ENCODE data around the gene RPTOR. TPM values are rescaled to one million over a fixed set of nuclear protein-coding genes. Genes with fewer than 3 reads are reported as not detected.

Gene RPTOR
- total and polyA plus RNA-seq, 4 donors: 12.4 to 46.1 (median 29.7) TPM

- TF ChIP-seq, protein P1, sequence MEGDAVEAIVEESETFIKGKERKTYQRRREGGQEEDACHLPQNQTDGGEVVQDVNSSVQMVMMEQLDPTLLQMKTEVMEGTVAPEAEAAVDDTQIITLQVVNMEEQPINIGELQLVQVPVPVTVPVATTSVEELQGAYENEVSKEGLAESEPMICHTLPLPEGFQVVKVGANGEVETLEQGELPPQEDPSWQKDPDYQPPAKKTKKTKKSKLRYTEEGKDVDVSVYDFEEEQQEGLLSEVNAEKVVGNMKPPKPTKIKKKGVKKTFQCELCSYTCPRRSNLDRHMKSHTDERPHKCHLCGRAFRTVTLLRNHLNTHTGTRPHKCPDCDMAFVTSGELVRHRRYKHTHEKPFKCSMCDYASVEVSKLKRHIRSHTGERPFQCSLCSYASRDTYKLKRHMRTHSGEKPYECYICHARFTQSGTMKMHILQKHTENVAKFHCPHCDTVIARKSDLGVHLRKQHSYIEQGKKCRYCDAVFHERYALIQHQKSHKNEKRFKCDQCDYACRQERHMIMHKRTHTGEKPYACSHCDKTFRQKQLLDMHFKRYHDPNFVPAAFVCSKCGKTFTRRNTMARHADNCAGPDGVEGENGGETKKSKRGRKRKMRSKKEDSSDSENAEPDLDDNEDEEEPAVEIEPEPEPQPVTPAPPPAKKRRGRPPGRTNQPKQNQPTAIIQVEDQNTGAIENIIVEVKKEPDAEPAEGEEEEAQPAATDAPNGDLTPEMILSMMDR (IDR thresholded peaks at IDR 0.05; ENCODE audit: control extremely low read depth, extremely low read depth): no peak
- DNase-seq (no peak), ATAC-seq (ENCODE audit: insufficient read depth, low FRiP score) (no peak)
- Histone ChIP-seq H3K4me1 (ENCODE audit: control insufficient read depth in 5 of 5, insufficient read depth in 5 of 5, low read length in 5 of 5) (peaks cover 0 to 3% (median 0%) of the 10 kb centered on the region in 5 donors), H3K27ac (ENCODE audit: low read depth in 1 of 2, low read length in 1 of 2) (no peak overlapping the region), H3K27me3 (ENCODE audit: control insufficient read depth in 3 of 3, insufficient read depth in 3 of 3, low read length in 2 of 3) (no peaks in the 10 kb centered on the region), H3K9ac (ENCODE audit: insufficient read depth in 1 of 2, low read length in 2 of 2) (no peak overlapping the region), H3K36me3 (ENCODE audit: control insufficient read depth in 4 of 4, insufficient read depth in 4 of 4, low read length in 4 of 4) (peaks cover 0 to 4% (median 0%) of the 10 kb centered on the region in 4 donors), H3K4me3 (no peak overlapping the region), H3K9me3 (ENCODE audit: control insufficient read depth in 4 of 4, insufficient read depth in 3 of 4, low read length in 3 of 4) (no peaks in the 10 kb centered on the region)
- WGBS, 2 donors: 98% methylated on average over 7 of the region's 7 CpGs
Observed at GRCh38 chr17:80555266-80555665, 10.6 kb downstream of the RPTOR start.

- DNase-seq: no peak
- Histone ChIP-seq H3K27me3 (ENCODE audit: control insufficient read depth in 3 of 3, insufficient read depth in 3 of 3, low read length in 2 of 3) (no peaks in the 10 kb centered on the region), H3K4me1 (ENCODE audit: control insufficient read depth in 5 of 5, insufficient read depth in 5 of 5, low read length in 5 of 5) (peaks cover 0 to 3% (median 0%) of the 10 kb centered on the region in 5 donors), H3K4me3 (no peak overlapping the region), H3K9me3 (ENCODE audit: control insufficient read depth in 4 of 4, insufficient read depth in 3 of 4, low read length in 3 of 4) (no peaks in the 10 kb centered on the region), H3K27ac (ENCODE audit: low read depth in 1 of 2, low read length in 1 of 2) (no peak overlapping the region), H3K9ac (ENCODE audit: insufficient read depth in 1 of 2, low read length in 2 of 2) (no peak overlapping the region), H3K36me3 (ENCODE audit: control insufficient read depth in 4 of 4, insufficient read depth in 4 of 4, low read length in 4 of 4) (peaks cover 0 to 2% (median 0%) of the 10 kb centered on the region in 4 donors)
- no peak for ATAC-seq (ENCODE audit: insufficient read depth, low FRiP score)
- WGBS, 2 donors: 77 to 88% methylated on average over 6 of the region's 6 CpGs
- TF ChIP-seq, protein P1 (IDR thresholded peaks at IDR 0.05; ENCODE audit: control extremely low read depth, extremely low read depth): no peak
Observed at GRCh38 chr17:80558046-80558445, 13.4 kb downstream of the RPTOR start.

- Histone ChIP-seq H3K9ac (ENCODE audit: insufficient read depth in 1 of 2, low read length in 2 of 2) (no peak overlapping the region), H3K36me3 (ENCODE audit: control insufficient read depth in 4 of 4, insufficient read depth in 4 of 4, low read length in 4 of 4) (no peaks in the 10 kb centered on the region), H3K4me3 (no peak overlapping the region), H3K9me3 (ENCODE audit: control insufficient read depth in 4 of 4, insufficient read depth in 3 of 4, low read length in 3 of 4) (no peaks in the 10 kb centered on the region), H3K27ac (ENCODE audit: low read depth in 1 of 2, low read length in 1 of 2) (no peak overlapping the region), H3K4me1 (ENCODE audit: control insufficient read depth in 5 of 5, insufficient read depth in 5 of 5, low read length in 5 of 5) (peaks cover 0 to 5% (median 0%) of the 10 kb centered on the region in 5 donors), H3K27me3 (ENCODE audit: control insufficient read depth in 3 of 3, insufficient read depth in 3 of 3, low read length in 2 of 3) (no peaks in the 10 kb centered on the region)
- ATAC-seq (ENCODE audit: insufficient read depth, low FRiP score) (no peak), DNase-seq (no peak)
- TF ChIP-seq, protein P1 (IDR thresholded peaks at IDR 0.05; ENCODE audit: control extremely low read depth, extremely low read depth): no peak
- WGBS, 2 donors: 44 to 72% methylated on average over 6 of the region's 6 CpGs
Observed at GRCh38 chr17:80559825-80560251, 15.2 kb downstream of the RPTOR start.

- Histone ChIP-seq H3K27me3 (ENCODE audit: control insufficient read depth in 3 of 3, insufficient read depth in 3 of 3, low read length in 2 of 3) (no peaks in the 10 kb centered on the region), H3K36me3 (ENCODE audit: control insufficient read depth in 4 of 4, insufficient read depth in 4 of 4, low read length in 4 of 4) (no peaks in the 10 kb centered on the region), H3K4me1 (ENCODE audit: control insufficient read depth in 5 of 5, insufficient read depth in 5 of 5, low read length in 5 of 5) (peaks cover 0 to 5% (median 3%) of the 10 kb centered on the region in 5 donors), H3K27ac (ENCODE audit: low read depth in 1 of 2, low read length in 1 of 2) (no peak overlapping the region), H3K9ac (ENCODE audit: insufficient read depth in 1 of 2, low read length in 2 of 2) (no peak overlapping the region), H3K4me3 (no peak overlapping the region), H3K9me3 (ENCODE audit: control insufficient read depth in 4 of 4, insufficient read depth in 3 of 4, low read length in 3 of 4) (no peaks in the 10 kb centered on the region)
- WGBS, 2 donors: 93 to 97% methylated on average over 4 of the region's 4 CpGs
- TF ChIP-seq, protein P1 (IDR thresholded peaks at IDR 0.05; ENCODE audit: control extremely low read depth, extremely low read depth): no peak
- ATAC-seq (ENCODE audit: insufficient read depth, low FRiP score): no peak
- DNase-seq: no peak
Observed at GRCh38 chr17:80561541-80562114, 17.0 kb downstream of the RPTOR start.

Data from lung (tissue), 12 donors.